ENCODE data around the gene KRCC1.

DNA sequence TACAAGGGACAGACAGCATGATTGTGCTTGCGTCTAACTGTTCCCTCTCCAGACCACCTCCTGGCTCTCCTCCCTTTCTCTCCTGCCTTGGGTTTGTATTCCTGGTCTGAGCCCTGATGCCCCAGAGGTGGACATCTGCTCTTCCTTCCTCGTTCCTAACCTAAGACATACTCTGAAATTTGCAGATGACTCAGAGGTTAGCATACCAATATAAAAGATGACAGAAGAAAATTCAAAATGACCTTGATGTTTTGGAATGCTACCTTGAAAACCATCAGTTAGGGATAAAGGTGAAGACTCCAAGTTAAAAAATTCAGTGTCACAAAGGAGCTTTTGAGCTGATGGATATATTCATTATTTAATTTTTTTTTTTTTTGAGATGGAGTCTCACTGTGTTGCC, 25.0 kb upstream of the KRCC1 start:
- TF ChIP-seq, protein P1, sequence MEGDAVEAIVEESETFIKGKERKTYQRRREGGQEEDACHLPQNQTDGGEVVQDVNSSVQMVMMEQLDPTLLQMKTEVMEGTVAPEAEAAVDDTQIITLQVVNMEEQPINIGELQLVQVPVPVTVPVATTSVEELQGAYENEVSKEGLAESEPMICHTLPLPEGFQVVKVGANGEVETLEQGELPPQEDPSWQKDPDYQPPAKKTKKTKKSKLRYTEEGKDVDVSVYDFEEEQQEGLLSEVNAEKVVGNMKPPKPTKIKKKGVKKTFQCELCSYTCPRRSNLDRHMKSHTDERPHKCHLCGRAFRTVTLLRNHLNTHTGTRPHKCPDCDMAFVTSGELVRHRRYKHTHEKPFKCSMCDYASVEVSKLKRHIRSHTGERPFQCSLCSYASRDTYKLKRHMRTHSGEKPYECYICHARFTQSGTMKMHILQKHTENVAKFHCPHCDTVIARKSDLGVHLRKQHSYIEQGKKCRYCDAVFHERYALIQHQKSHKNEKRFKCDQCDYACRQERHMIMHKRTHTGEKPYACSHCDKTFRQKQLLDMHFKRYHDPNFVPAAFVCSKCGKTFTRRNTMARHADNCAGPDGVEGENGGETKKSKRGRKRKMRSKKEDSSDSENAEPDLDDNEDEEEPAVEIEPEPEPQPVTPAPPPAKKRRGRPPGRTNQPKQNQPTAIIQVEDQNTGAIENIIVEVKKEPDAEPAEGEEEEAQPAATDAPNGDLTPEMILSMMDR (IDR thresholded peaks at IDR 0.05): no peak
- TF ChIP-seq POLR2A (IDR thresholded peaks at IDR 0.05): no peak
- TF ChIP-seq POLR2AphosphoS5 (IDR thresholded peaks at IDR 0.05; ENCODE audit: insufficient read depth in 1 of 2, low read depth in 1 of 2): no peak
